ENCODE results near the gene ARAP2. TPM values are rescaled to one million over a fixed set of nuclear protein-coding genes. Genes with fewer than 3 reads are reported as not detected.

ARAP2 gene
- total RNA-seq, 1 experiment from 2014 or later, result 12.0 TPM

DNA sequence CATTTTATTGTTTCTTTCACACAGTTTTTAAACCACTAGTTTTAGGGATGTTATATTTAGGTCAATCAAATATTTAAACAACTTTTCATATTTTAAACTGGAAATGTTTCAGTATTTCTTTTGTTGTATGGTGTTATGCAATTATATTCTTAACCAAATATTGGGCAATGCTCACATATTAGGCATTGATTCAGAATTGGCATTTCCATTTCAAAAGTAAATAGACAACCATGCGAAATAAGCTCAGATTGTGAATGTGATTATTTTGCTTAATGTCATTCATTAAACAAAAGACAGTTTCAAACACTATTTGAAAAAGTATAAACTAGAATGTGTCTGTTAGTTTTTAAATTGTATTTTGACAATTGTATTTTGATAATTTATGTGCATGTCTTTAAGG is 36.9 kb downstream of the ARAP2 start:
- H3K27ac Mint-ChIP-seq (ENCODE audit: low read depth, unreplicated experiment), result no peak overlapping the region
- CTCF ChIA-PET, result interaction anchor here (1.4 kb wide), 1 partner anchor 16 kb away, joined by 5 read pairs; no protein-coding TSS in a partner anchor
- peaks cover 5% of the 10 kb centered on the region for H3K36me3 Mint-ChIP-seq (ENCODE audit: insufficient read depth, unreplicated experiment)
- H3K9me3 Mint-ChIP-seq (ENCODE audit: unreplicated experiment), result no peaks in the 10 kb centered on the region
- intact Hi-C loops (cut with micrococcal nuclease), result no loop called here
- H3K27me3 Mint-ChIP-seq (ENCODE audit: insufficient read depth, unreplicated experiment), result no peaks in the 10 kb centered on the region
- H3K4me1 Mint-ChIP-seq (ENCODE audit: insufficient read depth, unreplicated experiment), result peaks cover 5% of the 10 kb centered on the region
- POLR2A ChIA-PET, result no interaction called here
- TF ChIP-seq, protein P1, sequence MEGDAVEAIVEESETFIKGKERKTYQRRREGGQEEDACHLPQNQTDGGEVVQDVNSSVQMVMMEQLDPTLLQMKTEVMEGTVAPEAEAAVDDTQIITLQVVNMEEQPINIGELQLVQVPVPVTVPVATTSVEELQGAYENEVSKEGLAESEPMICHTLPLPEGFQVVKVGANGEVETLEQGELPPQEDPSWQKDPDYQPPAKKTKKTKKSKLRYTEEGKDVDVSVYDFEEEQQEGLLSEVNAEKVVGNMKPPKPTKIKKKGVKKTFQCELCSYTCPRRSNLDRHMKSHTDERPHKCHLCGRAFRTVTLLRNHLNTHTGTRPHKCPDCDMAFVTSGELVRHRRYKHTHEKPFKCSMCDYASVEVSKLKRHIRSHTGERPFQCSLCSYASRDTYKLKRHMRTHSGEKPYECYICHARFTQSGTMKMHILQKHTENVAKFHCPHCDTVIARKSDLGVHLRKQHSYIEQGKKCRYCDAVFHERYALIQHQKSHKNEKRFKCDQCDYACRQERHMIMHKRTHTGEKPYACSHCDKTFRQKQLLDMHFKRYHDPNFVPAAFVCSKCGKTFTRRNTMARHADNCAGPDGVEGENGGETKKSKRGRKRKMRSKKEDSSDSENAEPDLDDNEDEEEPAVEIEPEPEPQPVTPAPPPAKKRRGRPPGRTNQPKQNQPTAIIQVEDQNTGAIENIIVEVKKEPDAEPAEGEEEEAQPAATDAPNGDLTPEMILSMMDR (IDR thresholded peaks at IDR 0.05; ENCODE audit: unreplicated experiment), result no peak
- no peak for DNase-seq (ENCODE audit: unreplicated experiment)
- no TSS peak for BruUV-seq (replicated peaks)
- H3K4me3 Mint-ChIP-seq (ENCODE audit: unreplicated experiment), result no peak overlapping the region

DNA sequence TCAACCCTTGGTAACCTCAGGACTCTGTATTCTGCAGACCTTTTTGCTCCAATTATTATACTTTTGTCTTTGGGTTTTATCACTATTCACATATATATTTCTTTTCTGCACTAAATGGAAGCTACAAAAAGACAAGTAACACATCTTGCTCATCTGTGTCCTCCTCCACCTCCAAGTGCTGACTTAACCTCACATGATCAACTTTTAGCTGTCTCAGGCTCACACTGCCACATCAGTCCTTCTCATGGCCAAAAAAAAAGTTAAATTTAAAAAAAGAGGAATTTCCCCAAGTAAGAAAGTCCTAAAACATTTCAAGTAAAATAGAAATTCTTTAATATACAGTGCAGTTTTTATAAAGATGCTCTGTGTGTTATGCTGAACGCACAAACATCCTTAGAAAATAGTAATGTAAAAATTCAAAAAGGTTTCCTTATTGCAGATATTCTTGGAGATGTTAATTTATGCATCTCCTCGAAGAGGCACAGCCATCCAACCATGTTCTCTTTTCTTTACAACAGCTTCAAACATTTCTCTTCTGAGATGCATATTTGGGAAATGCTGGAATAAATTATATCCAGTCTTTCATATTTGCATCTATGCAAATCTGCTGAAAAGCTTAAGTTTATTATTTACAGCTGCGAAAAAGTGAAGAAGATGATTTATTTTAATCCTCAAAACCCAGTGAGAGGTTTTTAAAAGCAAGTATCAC is 37.6 kb downstream of the ARAP2 start:
- BruUV-seq (replicated peaks), result no TSS peak
- TF ChIP-seq, protein P1 (IDR thresholded peaks at IDR 0.05; ENCODE audit: unreplicated experiment), result no peak
- H3K4me1 Mint-ChIP-seq (ENCODE audit: insufficient read depth, unreplicated experiment), result peaks cover 5% of the 10 kb centered on the region
- H3K27ac Mint-ChIP-seq (ENCODE audit: low read depth, unreplicated experiment), result no peak overlapping the region
- ChIA-PET CTCF (interaction anchor here (0.5 to 1.4 kb wide), 3 partner anchors 15 to 226 kb away, joined by 3 to 5 read pairs (median 4); no protein-coding TSS in a partner anchor), POLR2A (interaction anchor here (0.6 kb wide), 1 partner anchor 81 kb away, joined by 3 read pairs; no protein-coding TSS in a partner anchor)
- DNase-seq (ENCODE audit: unreplicated experiment), result no peak
- peaks cover 5% of the 10 kb centered on the region for H3K36me3 Mint-ChIP-seq (ENCODE audit: insufficient read depth, unreplicated experiment)
- H3K4me3 Mint-ChIP-seq (ENCODE audit: unreplicated experiment), result no peak overlapping the region
- intact Hi-C loops (cut with micrococcal nuclease), result no loop called here
- no peaks in the 10 kb centered on the region for H3K27me3 Mint-ChIP-seq (ENCODE audit: insufficient read depth, unreplicated experiment)
- no peaks in the 10 kb centered on the region for H3K9me3 Mint-ChIP-seq (ENCODE audit: unreplicated experiment)

DNA sequence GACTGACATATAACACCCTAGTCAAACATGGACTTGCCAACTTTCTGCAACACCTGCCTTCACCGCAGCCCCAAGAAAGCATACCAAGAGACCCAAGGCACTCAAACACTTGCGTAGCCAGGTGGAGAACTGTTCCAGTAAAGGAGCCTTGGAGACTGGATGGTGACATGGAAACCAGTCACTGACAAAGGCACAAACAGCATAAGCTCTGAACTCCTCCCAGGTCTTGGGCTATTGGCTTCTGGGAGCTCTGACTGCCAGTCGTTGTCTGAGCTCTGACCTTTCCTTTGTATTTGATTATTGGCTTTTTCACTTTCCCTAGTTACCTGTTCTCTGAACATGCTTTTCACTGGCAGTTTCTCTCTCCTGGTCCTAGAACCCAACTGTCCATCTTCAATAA is 38.3 kb downstream of the ARAP2 start:
- H3K27me3 Mint-ChIP-seq (ENCODE audit: insufficient read depth, unreplicated experiment), result no peaks in the 10 kb centered on the region
- H3K36me3 Mint-ChIP-seq (ENCODE audit: insufficient read depth, unreplicated experiment), result peaks cover 5% of the 10 kb centered on the region
- H3K4me1 Mint-ChIP-seq (ENCODE audit: insufficient read depth, unreplicated experiment), result peaks cover 5% of the 10 kb centered on the region
- DNase-seq (ENCODE audit: unreplicated experiment), result no peak
- intact Hi-C loops (cut with micrococcal nuclease), result no loop called here
- H3K9me3 Mint-ChIP-seq (ENCODE audit: unreplicated experiment), result no peaks in the 10 kb centered on the region
- ChIA-PET CTCF (no interaction called here), POLR2A (interaction anchor here (1.0 kb wide), 1 partner anchor 37 kb away, joined by 4 read pairs; no protein-coding TSS in a partner anchor)
- TF ChIP-seq, protein P1 (IDR thresholded peaks at IDR 0.05; ENCODE audit: unreplicated experiment), result no peak
- no peak overlapping the region for H3K4me3 Mint-ChIP-seq (ENCODE audit: unreplicated experiment)
- no peak overlapping the region for H3K27ac Mint-ChIP-seq (ENCODE audit: low read depth, unreplicated experiment)
- no TSS peak for BruUV-seq (replicated peaks)

DNA sequence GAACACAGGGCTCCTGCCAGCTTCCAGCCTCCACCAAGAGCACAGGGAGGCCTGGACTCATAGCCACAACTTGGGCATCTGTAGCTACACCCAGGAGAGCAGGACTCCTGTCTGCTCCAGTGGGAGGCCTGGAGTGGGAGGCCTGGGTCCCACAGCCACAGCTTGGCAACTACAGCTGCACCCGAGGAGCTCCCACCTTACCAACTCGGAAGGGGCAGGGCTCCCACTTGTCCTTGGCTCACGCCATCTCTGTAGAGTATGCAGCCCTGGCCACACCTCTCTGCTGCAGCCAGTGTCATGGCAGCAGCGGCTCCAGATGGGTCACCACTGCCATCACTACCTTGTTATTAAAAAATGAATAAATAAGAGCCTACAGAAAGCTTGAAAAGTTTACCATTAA is 45.5 kb downstream of the ARAP2 start:
- no peaks in the 10 kb centered on the region for H3K36me3 Mint-ChIP-seq (ENCODE audit: insufficient read depth, unreplicated experiment)
- intact Hi-C loops (cut with micrococcal nuclease), result no loop called here
- no TSS peak for BruUV-seq (replicated peaks)
- H3K4me3 Mint-ChIP-seq (ENCODE audit: unreplicated experiment), result no peak overlapping the region
- ChIA-PET CTCF (interaction anchor here (0.7 to 1.1 kb wide), 2 partner anchors 14 to 187 kb away, joined by 3 read pairs; no protein-coding TSS in a partner anchor), POLR2A (interaction anchor here (0.6 kb wide), 1 partner anchor 152 kb away, joined by 3 read pairs; no protein-coding TSS in a partner anchor)
- H3K9me3 Mint-ChIP-seq (ENCODE audit: unreplicated experiment), result no peaks in the 10 kb centered on the region
- no peak overlapping the region for H3K27ac Mint-ChIP-seq (ENCODE audit: low read depth, unreplicated experiment)
- DNase-seq (ENCODE audit: unreplicated experiment), result no peak
- TF ChIP-seq, protein P1 (IDR thresholded peaks at IDR 0.05; ENCODE audit: unreplicated experiment), result no peak
- H3K27me3 Mint-ChIP-seq (ENCODE audit: insufficient read depth, unreplicated experiment), result no peaks in the 10 kb centered on the region
- H3K4me1 Mint-ChIP-seq (ENCODE audit: insufficient read depth, unreplicated experiment), result peaks cover 6% of the 10 kb centered on the region

Measured in MCF 10A (cell line).